Esophagus squamous epithelium (tissue), 5 donors: ENCODE measurements around the gene BEND3. TPM values are rescaled to one million over a fixed set of nuclear protein-coding genes. Genes with fewer than 3 reads are reported as not detected.
"Not testable (repeated sequence)": the region's sequence is repeated elsewhere in the genome, so short reads cannot be mapped to it uniquely, and the experiment has no call there.

ENCODE experiments used
- DNase-seq: peaks from one replicate; lab custom pipeline; 2025; lab: John Stamatoyannopoulos, UW
- H3K27ac ChIP-seq, 4 donors: fragments of 200-600 bp; sonication (generic); one replicate each; pipeline ENCODE4 v1.5.1; 2016 to 2019; ENCODE audit warnings: mild to moderate bottlenecking in 1 of 4
- H3K27me3 ChIP-seq, 4 donors: fragments of 200-600 bp; sonication (generic); 1 replicate in 3 of 4; 2 replicates in 1 of 4; pipeline versions ENCODE4 v1.5.1 to v1.6.0; 2017 to 2021; ENCODE audit warnings: antibody characterized with exemption in 1 of 4
- H3K36me3 ChIP-seq, 3 donors: fragments of 200-600 bp; sonication (generic); one replicate each; pipeline ENCODE4 v1.5.1; 2016 to 2019
- H3K4me1 ChIP-seq, 3 donors: fragments of 200-600 bp; sonication (generic); one replicate each; pipeline ENCODE4 v1.5.1; 2017 to 2019
- H3K4me3 ChIP-seq, 4 donors: fragments of 200-600 bp; sonication (generic); 1 replicate in 3 of 4; 2 replicates in 1 of 4; pipeline ENCODE4 v1.5.1; 2016 to 2019; ENCODE audit warnings: mild to moderate bottlenecking in 2 of 4, moderate library complexity in 1 of 4
- H3K9me3 ChIP-seq, 3 donors: fragments of 200-600 bp; sonication (generic); one replicate each; pipeline ENCODE4 v1.5.1; 2016 to 2019
- CTCF ChIP-seq, 6 experiments: fragments of 450-650 bp in 4 of 6; fragments of 200-600 bp in 2 of 6; sonication (generic) in 2 of 6; IDR thresholded peaks; one replicate each; pipeline ENCODE4 v1.5.1; 2016 to 2019; ENCODE audit warnings: antibody characterized with exemption in 6 of 6, mild to moderate bottlenecking in 4 of 6, moderate library complexity in 4 of 6
- POLR2A ChIP-seq, 4 donors: fragments of 450-650 bp; IDR thresholded peaks; one replicate each; pipeline ENCODE4 v1.6.1; 2017; ENCODE audit warnings: antibody characterized with exemption in 4 of 4, mild to moderate bottlenecking in 4 of 4, moderate library complexity in 3 of 4
- WGBS, 2 donors: methylation state at CpG; one replicate each; pipeline ENCODE4 v1.1.5; 2018; 5-methylcytosine and 5-hydroxymethylcytosine counted together
- intact Hi-C: fragments of 100-400 bp; cut with DNase I; formaldehyde crosslinking; loops from one replicate; pipeline ENCODE4 v1.15.0; 2022
- total RNA-seq, 4 donors: library from RNA; depleted of rRNA; stranded (reverse); fragments of >200 nt; gene quantifications; one replicate each; pipeline ENCODE4 v1.1.0, GENCODE V29; 2016
- donor health status: DM: yes; HTN: yes; CAD: no.

The BEND3 gene
- total RNA-seq = 1 to 10 TPM; 2.0 to 3.6 (median 2.8) TPM

DNA sequence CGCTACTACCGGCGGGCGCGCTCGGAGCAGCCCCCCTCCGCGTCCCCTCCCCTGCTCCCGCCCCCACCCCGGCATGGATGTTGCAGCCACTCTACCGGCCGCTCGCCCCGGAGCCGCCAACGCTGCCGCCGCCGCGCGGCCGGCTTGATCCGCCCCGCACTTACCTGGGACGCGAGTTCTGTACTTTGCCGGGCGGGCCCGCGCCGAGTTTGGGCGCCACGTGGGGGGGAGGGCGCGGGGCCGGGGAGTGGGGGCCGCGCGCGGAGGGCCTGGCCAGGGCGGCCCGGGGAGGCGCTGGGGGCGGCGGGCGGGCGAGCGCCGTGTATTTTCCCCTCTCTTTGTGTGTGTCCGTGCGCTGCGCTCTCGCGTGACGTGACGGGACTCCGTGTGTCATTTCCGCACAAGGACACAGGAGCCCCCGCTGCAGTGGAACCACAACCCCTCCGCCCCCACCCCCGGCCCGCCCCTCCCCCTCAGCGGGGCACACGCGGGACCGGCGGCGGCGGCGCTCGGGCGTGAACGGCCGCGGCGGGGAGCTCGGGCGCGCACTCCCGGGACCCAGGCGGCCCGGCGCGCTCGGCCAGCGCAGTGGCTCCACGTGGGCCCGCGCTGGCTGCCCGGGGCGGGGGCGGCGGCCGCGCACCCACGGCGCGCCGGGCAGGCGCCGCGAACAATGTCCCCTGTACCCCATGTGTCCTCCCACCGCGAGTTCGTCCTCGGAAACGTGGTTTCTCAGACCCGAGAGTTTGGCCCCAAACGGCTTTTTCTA lies at the start of gene BEND3:
Gene BEND3 (minus strand): TSS at position 590 of the 769 bp plus-strand sequence. CDS start 16,230 bp downstream, outside the sequence.
- Histone ChIP-seq H3K27me3 (peaks cover 0 to 38% (median 0%) of the 10 kb centered on the region in 4 donors), H3K4me3 (peak within 1 kb of the TSS; percentile 54 to 85 (median 70)), H3K27ac (peak within 1 kb of the TSS; percentile 64 to 84 (median 78)), H3K9me3 (no peaks in the 10 kb centered on the region), H3K36me3 (no peaks in the 10 kb centered on the region), H3K4me1 (peaks cover 8 to 24% (median 14%) of the 10 kb centered on the region in 3 donors)
- no peak for DNase-seq
- TF ChIP-seq POLR2A (IDR thresholded peaks at IDR 0.05) (no peak), CTCF (IDR thresholded peaks at IDR 0.05) (no peak)
- intact Hi-C loops = no loop called here
- WGBS, 2 donors = 10% methylated on average over 2 of the region's 109 CpGs; no CpG with 5 or more reads in 1 of the 2 donors

DNA sequence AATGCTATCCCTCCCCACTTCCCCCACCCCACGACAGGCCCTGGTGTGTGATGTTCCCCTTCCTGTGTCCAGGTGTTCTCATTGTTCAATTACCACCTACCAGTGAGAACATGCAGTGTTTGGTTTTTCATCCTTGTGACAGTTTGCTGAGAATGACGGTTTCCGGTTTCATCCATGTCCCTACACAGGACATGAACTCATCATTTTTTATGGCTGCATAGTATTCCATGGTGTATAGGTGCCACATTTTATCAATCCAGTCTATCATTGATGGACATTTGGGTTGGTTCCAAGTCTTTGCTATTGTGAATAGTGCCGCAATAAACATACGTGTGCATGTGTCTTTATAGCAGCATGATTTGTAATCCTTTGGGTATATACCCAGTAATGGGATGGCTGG lies 49.0 kb upstream of the BEND3 start:
- H3K4me1 ChIP-seq, intact Hi-C loops, DNase-seq, H3K36me3 ChIP-seq, H3K4me3 ChIP-seq, H3K27ac ChIP-seq, H3K27me3 ChIP-seq, H3K9me3 ChIP-seq: not testable (repeated sequence)
- WGBS, 2 donors = 82 to 90% methylated on average over 3 of the region's 5 CpGs

GRCh38 chr6:107161521-107161920 lies 46.2 kb upstream of the BEND3 start:
- H3K9me3 ChIP-seq = no peaks in the 10 kb centered on the region
- TF ChIP-seq POLR2A (IDR thresholded peaks at IDR 0.05) = no peak
- TF ChIP-seq CTCF (IDR thresholded peaks at IDR 0.05) = no peak
- no peaks in the 10 kb centered on the region for H3K4me1 ChIP-seq
- no peak overlapping the region for H3K4me3 ChIP-seq
- H3K36me3 ChIP-seq = no peaks in the 10 kb centered on the region
- intact Hi-C loops = no loop called here
- no peak overlapping the region for H3K27ac ChIP-seq
- H3K27me3 ChIP-seq = no peaks in the 10 kb centered on the region
- no peak for DNase-seq
- WGBS, 2 donors = 78 to 96% methylated on average over 3 of the region's 3 CpGs

DNA sequence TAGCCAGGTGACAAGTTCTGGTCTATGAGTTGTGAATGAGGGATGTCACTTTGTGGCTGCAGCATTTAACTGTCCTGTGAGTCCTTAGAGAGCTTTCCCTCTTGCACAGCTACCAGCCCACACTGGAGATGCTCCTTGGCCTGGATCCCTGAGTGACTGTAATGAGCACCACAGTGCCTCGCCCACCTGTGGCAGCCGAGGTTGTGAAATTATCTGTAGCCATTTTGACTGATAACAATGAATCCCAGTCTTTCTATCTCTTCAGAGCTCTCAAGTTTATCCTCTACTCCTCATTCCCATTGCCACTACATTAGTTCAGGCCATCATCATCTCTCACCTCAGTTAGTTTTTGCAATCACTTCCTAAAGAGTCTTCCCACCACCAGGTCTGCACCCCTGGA lies 41.3 kb upstream of the BEND3 start:
- WGBS, 2 donors = 71 to 90% methylated on average over 2 of the region's 2 CpGs
- DNase-seq = no peak
- H3K4me3 ChIP-seq = no peak overlapping the region
- H3K27ac ChIP-seq = no peak overlapping the region
- TF ChIP-seq POLR2A (IDR thresholded peaks at IDR 0.05) (no peak), CTCF (IDR thresholded peaks at IDR 0.05) (no peak)
- intact Hi-C loops = no loop called here
- H3K9me3 ChIP-seq = no peaks in the 10 kb centered on the region
- H3K27me3 ChIP-seq = no peaks in the 10 kb centered on the region
- no peaks in the 10 kb centered on the region for H3K36me3 ChIP-seq
- no peaks in the 10 kb centered on the region for H3K4me1 ChIP-seq

- Histone ChIP-seq H3K9me3 (no peaks in the 10 kb centered on the region), H3K4me1 (no peaks in the 10 kb centered on the region), H3K4me3 (no peak overlapping the region), H3K27me3 (no peaks in the 10 kb centered on the region), H3K27ac (no peak overlapping the region), H3K36me3 (no peaks in the 10 kb centered on the region)
- no peak for DNase-seq
- WGBS, 2 donors = 88 to 95% methylated on average over 2 of the region's 2 CpGs
- intact Hi-C loops = no loop called here
- TF ChIP-seq CTCF (IDR thresholded peaks at IDR 0.05) (no peak), POLR2A (IDR thresholded peaks at IDR 0.05) (no peak)
Measured at GRCh38 chr6:107154801-107155160, 39.5 kb upstream of the BEND3 start.
